ENCODE data around the gene IL6.

- no peak for TF ChIP-seq CTCF (optimal IDR thresholded peaks at IDR 0.05 in 1 of 3, IDR thresholded peaks at IDR 0.05 in 1 of 3, conservative IDR thresholded peaks at IDR 0.05 in 1 of 3; ENCODE audit: extremely low read depth in 1 of 3, insufficient read depth in 2 of 3, low read length in 3 of 3)
- TF ChIP-seq EZH2 (IDR thresholded peaks at IDR 0.05; ENCODE audit: low read length): no peak
Measured at GRCh38 chr7:22757338-22757994, 30.5 kb downstream of the IL6 start.

All from keratinocyte (primary cell).